ENCODE measurements around the gene KLRK1.
"Not testable (repeated sequence)": the region's sequence is repeated elsewhere in the genome, so short reads cannot be mapped to it uniquely, and the experiment has no call there.

Gene KLRK1

DNA sequence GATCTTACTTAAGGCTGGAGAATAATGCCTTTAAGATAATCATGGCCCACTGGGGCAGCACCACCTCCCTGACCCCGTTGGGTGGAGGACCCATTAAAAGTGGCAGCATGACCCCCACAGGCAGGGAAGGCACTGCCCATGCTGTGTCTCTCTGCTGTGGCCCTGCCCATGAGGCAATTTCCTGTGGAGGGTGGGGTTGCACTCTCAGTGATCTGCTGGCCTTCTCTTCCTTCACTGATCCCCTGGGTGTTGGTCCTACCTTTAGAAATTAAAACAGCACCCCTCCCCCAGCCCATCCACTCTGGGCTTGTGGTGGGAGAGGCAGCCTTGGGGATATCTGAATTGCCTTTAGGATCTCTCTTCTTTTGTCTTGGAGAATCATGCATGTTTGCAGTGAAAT, 17.3 kb downstream of the KLRK1 start:
- H3K4me3 ChIP-seq (ENCODE audit: low read depth, low read length), result no peak overlapping the region
- ChIA-PET POLR2A (no interaction called here), CTCF (no interaction called here)
- TF ChIP-seq ZIC2 (tag by site-specific recombination; IDR thresholded peaks at IDR 0.05) (peak; percentile 85), KLF1 (tag by site-specific recombination; IDR thresholded peaks at IDR 0.05) (peak; percentile 56; the same call in 1 of the 2 replicates), GLI2 (tag by site-specific recombination; IDR thresholded peaks at IDR 0.05; ENCODE audit: borderline replicate concordance, low read depth) (no peak), ZNF37A (tag by site-specific recombination; IDR thresholded peaks at IDR 0.05) (no peak)
- TF ChIP-seq, protein P1, sequence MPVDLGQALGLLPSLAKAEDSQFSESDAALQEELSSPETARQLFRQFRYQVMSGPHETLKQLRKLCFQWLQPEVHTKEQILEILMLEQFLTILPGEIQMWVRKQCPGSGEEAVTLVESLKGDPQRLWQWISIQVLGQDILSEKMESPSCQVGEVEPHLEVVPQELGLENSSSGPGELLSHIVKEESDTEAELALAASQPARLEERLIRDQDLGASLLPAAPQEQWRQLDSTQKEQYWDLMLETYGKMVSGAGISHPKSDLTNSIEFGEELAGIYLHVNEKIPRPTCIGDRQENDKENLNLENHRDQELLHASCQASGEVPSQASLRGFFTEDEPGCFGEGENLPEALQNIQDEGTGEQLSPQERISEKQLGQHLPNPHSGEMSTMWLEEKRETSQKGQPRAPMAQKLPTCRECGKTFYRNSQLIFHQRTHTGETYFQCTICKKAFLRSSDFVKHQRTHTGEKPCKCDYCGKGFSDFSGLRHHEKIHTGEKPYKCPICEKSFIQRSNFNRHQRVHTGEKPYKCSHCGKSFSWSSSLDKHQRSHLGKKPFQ (tag by site-specific recombination; IDR thresholded peaks at IDR 0.05), result no peak
- TF ChIP-seq, protein P2, sequence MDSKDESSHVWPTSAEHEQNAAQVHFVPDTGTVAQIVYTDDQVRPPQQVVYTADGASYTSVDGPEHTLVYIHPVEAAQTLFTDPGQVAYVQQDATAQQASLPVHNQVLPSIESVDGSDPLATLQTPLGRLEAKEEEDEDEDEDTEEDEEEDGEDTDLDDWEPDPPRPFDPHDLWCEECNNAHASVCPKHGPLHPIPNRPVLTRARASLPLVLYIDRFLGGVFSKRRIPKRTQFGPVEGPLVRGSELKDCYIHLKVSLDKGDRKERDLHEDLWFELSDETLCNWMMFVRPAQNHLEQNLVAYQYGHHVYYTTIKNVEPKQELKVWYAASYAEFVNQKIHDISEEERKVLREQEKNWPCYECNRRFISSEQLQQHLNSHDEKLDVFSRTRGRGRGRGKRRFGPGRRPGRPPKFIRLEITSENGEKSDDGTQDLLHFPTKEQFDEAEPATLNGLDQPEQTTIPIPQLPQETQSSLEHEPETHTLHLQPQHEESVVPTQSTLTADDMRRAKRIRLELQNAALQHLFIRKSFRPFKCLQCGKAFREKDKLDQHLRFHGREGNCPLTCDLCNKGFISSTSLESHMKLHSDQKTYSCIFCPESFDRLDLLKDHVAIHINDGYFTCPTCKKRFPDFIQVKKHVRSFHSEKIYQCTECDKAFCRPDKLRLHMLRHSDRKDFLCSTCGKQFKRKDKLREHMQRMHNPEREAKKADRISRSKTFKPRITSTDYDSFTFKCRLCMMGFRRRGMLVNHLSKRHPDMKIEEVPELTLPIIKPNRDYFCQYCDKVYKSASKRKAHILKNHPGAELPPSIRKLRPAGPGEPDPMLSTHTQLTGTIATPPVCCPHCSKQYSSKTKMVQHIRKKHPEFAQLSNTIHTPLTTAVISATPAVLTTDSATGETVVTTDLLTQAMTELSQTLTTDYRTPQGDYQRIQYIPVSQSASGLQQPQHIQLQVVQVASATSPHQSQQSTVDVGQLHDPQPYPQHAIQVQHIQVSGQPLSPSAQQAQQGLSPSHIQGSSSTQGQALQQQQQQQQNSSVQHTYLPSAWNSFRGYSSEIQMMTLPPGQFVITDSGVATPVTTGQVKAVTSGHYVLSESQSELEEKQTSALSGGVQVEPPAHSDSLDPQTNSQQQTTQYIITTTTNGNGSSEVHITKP (tag by site-specific recombination; IDR thresholded peaks at IDR 0.05), result peak; percentile 52; the same call in 1 of the 2 replicates
- H3K27ac ChIP-seq (ENCODE audit: extremely low read depth, low read depth, low read length), result no peak overlapping the region
- no peaks in the 10 kb centered on the region; the same call in 1 of the 2 replicates for H3K4me1 ChIP-seq (ENCODE audit: control insufficient read depth, insufficient read depth, low read length)
- peaks cover 17 to 35% of the 10 kb centered on the region in 2 experiments for H3K36me3 ChIP-seq (ENCODE audit: control insufficient read depth in 2 of 2, insufficient read depth in 1 of 2, low read length in 2 of 2)
- H3K9me3 ChIP-seq (ENCODE audit: control insufficient read depth, insufficient read depth, low read depth, low read length), result no peaks in the 10 kb centered on the region

DNA sequence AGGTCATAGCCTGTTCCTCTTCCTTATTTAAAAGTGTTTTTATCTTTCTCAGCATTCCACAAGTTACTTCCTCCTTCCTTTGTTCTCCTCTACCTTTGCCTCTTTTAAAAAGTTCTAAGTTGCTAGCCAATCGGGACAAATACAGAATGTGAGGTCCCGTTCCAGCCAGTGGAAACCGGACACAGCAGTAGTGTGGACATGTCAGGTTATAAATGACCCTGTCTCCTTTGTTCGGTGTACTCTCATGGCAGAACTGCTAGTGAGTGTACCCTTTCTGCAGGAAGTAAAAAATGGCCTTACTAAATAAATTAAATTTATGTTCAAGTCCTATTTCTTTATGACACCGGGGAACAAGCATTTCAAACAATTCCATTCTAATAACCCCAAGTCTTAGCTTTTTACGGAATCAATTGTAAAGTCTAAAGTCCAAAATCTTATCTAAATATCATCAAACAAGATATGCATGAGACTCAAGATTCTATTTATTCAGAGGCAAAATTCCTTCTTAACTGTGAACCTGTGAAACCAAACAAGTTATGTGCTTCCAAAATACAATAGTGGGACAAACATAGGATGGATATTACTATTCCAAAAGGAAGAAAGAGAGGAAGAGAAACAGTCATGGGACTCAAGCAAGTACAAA, 17.8 kb downstream of the KLRK1 start:
- peaks cover 17 to 29% of the 10 kb centered on the region in 2 experiments for H3K36me3 ChIP-seq (ENCODE audit: control insufficient read depth in 2 of 2, insufficient read depth in 1 of 2, low read length in 2 of 2)
- CTCF ChIA-PET; H3K27ac ChIP-seq (ENCODE audit: extremely low read depth, low read depth, low read length); H3K9me3 ChIP-seq (ENCODE audit: control insufficient read depth, insufficient read depth, low read depth, low read length); H3K4me1 ChIP-seq (ENCODE audit: control insufficient read depth, insufficient read depth, low read length); H3K4me3 ChIP-seq (ENCODE audit: low read depth, low read length); POLR2A ChIA-PET: not testable (repeated sequence)

DNA sequence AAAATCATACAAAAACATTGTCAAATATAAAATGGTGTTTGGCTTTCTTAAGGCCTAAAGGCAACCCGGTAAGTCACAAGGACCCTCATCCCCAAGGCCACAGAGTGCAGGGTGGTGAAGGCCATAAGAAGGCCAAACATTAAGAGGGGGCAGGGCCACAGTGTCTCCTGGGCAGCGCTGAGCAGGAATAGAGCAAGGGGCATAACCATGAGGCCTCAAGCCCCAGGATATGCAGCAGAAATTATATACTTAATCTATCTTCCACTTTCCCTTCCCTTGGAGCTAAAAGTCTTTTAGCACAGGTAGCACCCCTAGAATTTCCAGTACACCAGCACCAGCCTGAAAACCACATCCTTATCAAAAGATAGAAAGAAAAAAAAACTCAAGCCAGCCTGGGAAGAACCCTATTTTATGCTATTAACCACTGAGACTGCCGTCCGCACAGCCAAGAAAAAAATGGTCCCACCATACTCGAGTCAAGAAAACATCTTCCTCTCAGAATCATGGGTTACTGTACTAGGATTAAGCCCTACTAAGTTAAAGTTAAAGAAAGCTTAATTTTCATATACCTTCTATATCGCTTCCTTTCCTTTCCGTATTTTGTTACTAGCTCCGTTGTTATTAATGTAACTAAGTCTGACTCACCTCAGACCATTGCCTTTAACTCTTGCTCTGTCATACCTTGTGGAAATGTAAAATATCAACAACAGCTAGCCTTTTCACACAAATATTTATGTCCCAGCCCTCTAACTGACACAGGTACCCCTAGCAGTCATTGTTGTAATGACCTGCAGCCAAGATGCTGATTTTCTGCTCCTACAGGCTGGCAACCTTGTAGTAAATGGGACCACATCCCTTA, 20.1 kb downstream of the KLRK1 start:
- ChIA-PET POLR2A (interaction anchor here (1.0 kb wide), 1 partner anchor 16 kb away, joined by 3 read pairs; no protein-coding TSS in a partner anchor), CTCF (interaction anchor here (0.9 kb wide), 1 partner anchor 39 kb away, joined by 5 read pairs; no protein-coding TSS in a partner anchor)
- TF ChIP-seq, protein P3, sequence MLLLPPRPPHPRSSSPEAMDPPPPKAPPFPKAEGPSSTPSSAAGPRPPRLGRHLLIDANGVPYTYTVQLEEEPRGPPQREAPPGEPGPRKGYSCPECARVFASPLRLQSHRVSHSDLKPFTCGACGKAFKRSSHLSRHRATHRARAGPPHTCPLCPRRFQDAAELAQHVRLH (tag by site-specific recombination; IDR thresholded peaks at IDR 0.05), result no peak
- TF ChIP-seq, protein P4, sequence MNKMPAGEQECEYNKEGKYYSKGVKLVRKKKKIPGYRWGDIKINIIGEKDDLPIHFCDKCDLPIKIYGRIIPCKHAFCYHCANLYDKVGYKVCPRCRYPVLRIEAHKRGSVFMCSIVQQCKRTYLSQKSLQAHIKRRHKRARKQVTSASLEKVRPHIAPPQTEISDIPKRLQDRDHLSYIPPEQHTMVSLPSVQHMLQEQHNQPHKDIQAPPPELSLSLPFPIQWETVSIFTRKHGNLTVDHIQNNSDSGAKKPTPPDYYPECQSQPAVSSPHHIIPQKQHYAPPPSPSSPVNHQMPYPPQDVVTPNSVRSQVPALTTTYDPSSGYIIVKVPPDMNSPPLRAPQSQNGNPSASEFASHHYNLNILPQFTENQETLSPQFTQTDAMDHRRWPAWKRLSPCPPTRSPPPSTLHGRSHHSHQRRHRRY (tag by site-specific recombination; IDR thresholded peaks at IDR 0.05), result no peak
- TF ChIP-seq ZNF664 (tag by site-specific recombination; IDR thresholded peaks at IDR 0.05), result no peak
- Histone ChIP-seq H3K9me3 (ENCODE audit: control insufficient read depth, insufficient read depth, low read depth, low read length) (no peaks in the 10 kb centered on the region), H3K4me1 (ENCODE audit: control insufficient read depth, insufficient read depth, low read length) (peaks cover 6% of the 10 kb centered on the region), H3K36me3 (ENCODE audit: control insufficient read depth in 2 of 2, insufficient read depth in 1 of 2, low read length in 2 of 2) (peaks cover 7 to 9% of the 10 kb centered on the region in 2 experiments), H3K27ac (ENCODE audit: extremely low read depth, low read depth, low read length) (no peak overlapping the region), H3K4me3 (ENCODE audit: low read depth, low read length) (no peak overlapping the region)

Data from HEK293 (cell line).